CD4-positive, alpha-beta T cell treated with Interleukin-1 beta for 1 hour (primary cell): ENCODE data around the gene TBCE.

Source experiments
- DNase-seq, 2 donors: peaks; one replicate each; pipeline ENCODE4 v3.0.0-alpha.2; 2020 to 2022

TBCE gene

DNA sequence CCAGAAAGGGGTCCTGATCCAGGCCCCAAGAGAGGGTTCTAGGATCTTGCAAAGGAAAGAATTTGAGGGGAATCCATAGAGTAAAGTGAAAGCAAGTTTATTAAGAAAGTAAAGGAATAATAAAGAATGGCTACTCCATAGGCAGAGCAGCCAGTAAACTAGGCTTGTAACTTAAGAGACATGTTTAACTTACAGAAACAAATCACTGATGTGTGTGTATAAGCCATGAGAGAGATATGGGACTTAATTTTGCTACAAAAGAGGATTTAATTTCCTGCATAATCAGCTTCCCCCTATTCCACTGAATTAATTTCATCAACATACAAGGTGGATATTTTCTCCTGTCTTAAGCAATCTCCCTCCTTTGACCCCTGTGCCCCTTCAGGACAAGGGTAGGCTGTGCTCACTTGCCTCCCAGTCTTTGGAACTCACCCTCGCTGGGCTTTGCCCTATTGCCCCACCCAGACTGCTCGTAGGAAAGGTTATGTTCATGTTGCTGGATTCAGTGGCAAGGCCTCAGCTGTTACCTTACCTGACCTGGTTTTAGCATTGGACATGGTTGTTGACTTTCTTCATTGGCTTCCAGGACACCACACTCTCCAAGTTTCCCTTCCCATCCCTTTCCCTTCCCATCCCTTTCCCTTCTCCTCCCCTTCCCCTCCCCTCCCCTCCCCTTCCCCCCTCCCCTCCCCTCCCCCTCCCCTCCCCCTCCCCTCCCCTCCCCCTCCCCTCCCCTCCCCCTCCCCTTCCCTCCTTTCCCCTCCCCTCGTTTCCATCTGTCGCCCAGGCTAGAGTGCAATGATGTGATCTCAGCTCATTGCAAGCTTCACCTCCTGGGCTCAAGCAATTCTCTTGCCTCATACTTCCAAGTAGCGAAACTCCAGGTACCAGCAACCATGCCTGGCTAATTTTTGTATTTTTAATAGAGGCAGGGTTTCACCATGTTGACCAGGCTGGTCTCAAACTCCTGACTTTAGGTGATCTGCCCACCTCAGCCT lies 44.6 kb downstream of the TBCE start:
- DNase-seq = no peak

DNA sequence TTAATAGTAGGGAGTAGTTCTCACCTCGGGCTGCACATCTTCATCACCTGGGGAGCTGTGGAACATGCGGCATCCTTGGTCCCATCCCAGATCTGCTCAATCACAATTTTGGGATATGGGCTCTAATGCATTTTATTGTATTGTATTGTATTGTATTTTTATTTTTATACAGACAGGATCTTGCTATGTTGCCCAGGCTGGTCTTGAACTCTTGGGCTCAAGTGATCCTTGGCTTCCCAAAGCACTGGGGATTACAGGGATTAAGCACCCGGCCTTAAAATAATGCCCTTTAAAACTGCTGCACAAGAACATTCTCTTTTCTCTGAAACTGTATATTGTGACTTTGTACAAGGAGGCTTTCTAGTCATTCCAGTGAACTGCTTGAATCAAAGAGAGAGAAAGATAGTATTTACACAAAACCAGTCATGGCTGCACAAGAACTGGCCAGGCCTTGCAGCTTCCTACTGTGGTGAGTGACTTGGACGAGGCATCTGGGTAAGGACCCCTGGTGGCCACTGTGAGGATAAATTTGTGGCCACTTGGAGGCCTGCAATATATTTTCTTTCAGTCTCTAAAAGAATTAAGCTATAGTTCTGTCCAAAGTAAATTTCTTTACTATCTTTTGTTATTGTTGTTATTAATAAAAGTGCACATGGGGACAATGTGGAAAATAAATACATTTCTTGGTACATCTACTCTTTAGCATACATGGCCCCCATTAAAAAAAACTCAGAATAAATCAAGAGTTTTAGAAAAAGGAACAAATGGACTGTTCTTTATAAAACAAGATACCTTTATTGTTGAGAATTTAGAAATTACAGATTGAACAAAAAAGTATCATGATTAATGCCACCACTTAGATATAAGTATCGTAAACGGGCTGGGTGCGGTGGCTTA lies 48.0 kb downstream of the TBCE start:
- peak; percentile 67 to 72 for DNase-seq

DNA sequence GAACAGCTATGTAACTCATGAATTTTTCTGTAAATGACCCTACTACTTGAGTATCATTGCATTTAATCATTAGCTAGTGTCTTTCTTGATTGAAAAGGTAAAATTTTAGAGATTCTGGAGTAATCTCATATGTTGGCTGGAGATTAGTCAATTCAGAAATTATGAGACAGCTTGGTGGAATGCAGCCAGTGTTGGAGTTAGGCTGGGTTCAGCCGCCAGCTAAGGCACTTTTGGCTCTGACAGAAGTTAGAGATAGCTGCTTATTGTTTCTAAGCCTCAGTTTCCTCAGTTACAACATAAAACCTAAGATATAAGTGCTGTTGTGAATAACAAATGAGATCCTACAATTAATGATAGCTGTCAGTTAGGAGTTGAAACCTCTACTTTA lies 49.4 kb downstream of the TBCE start:
- DNase-seq = no peak

DNA sequence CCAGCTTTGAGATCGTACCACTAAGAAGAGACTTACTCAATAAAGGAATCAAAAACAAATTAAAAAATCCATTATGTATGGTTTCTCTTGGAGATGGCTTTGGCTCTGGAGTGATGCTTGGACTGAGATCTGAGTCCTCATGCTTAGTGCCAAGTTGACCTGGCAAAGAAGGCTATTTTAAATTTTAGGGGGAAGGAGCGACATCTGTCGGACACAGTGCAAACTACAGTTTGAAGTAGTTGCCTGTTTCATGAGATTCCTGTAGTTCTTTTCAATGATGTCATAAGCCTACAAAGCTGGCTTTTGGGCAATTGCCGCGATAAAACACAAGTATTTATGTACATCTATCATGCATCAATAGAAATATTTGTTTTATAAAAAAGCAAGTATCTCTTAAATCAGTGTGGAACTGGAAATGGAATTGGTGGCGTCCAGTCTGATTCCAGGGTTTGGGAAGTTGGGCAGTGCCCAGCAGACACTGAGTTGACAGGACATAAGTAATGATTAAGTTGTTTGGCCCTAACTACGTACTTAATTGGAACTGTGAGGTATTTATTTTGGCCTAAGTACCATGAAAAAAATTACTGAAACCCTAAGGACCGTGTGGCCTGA lies 50.0 kb downstream of the TBCE start:
- DNase-seq = peak; percentile 56 to 74

DNA sequence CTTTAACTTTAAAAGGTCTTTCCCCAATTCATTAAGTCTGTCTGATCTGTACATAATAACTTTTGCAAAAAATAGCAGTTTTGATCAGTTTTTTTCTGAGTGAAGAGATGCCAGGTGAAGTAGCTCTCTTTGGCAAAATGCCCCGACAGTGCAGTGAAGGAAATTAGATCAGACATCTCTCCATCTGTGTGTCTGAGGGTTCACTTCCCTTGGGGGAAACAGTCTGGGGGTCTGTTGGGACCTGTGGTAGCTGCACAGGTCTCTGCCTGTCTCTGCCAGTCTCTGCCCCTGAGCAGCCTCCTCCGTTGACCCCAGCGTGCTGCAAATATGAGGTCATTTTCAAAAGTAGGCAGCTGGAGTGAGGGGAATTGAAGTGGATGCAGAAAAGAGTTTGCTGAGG lies 54.5 kb downstream of the TBCE start:
- no peak for DNase-seq

DNA sequence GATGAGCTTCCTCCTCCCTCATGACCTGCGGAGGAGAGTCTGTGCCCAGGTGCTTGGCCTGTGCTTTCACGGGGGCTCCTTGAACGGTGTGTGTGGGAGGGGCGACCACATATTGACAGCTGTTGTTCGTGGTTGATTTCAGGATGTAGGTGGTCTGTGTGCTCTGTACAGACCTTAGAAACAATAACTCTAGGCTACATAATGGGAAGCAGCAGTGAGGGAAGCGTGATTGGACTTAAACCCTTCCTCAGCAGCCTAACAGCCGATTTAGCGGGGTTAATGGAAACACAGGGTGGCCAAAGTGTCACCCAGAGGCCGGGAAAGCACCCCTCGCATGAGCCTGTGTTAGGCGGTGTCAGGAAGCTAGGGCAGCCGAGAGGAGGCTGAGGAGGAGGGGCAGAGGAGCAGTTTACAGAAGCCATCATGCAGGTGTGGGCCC lies 56.0 kb downstream of the TBCE start:
- peak; percentile 7 to 9 for DNase-seq

DNA sequence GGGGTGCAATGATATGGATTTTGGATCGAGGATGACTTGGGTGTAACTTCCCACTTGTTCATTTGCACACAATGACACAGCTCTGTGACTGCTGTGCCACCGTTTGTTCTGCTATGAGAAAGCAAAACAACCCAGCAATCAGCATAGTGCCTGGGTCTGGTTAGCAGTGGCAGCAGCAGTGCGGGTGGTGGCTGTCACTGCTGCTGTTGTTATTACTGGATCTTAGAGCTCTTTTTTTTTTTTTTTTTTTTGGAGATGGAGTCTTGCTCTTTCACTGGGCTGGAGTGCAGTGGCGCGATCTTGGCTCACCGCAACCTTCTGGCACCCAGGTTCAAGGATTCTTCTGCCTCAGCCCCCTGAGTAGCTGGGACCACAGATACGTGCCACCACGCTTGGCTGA lies 56.9 kb downstream of the TBCE start:
- DNase-seq = no peak

DNA sequence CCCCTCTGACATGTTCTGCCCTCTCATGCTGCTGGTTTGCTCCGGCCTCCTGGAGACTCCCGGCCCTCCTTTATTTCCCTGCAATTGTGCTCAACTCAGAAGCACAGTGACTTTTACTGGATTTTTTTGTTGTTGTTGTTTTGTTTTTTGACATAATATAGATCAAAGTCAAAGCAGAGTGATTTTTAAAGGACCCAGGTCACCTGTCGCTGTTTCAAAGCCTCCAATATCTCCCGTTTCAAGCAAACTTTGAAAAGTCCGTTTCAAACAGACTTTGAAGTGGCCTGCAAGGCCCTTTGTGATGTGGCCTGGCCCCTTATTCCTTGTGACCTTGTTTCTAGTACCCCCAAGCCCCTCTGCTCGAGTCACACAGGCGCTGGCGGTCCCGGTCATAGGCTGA lies 58.1 kb downstream of the TBCE start:
- no peak for DNase-seq

DNA sequence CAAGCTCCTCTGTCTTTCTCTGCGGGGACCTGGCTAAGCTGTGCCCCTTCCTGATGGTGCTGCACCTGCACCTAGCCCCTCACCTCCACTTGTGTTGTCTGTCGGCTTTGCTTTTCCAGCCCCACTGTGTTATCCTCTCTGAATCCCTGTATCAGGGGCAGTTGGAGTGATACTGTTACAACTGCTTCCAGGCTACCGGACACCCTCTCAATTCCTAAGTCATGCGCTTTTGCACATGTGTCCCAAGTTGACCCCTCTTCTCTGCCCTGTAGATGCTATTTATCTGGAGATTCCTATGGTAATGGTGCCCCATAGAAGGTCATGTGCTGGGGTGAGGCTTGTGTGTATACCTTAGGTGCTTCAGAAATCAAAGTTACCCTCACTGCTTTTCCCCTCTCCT lies 58.9 kb downstream of the TBCE start:
- DNase-seq = no peak

DNA sequence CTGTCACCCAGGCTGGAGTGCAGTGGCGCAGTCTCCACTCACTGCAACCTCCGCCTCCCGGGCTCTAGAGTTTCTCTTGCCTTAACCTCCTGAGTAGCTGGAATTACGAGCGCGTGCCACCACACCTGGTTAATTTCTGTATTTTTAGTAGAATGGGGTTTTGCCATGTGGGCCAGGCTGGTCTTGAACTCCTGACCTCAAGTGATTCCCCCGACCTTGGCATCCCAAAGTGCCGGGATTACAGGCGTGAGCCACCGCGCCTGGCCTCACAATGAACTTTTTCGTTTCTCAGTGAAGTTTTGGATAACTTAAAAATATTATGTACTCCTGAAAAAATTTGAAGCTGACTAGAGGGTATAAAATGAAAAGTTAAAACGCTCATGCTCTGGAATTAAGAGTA lies 59.5 kb downstream of the TBCE start:
- no peak for DNase-seq

DNA sequence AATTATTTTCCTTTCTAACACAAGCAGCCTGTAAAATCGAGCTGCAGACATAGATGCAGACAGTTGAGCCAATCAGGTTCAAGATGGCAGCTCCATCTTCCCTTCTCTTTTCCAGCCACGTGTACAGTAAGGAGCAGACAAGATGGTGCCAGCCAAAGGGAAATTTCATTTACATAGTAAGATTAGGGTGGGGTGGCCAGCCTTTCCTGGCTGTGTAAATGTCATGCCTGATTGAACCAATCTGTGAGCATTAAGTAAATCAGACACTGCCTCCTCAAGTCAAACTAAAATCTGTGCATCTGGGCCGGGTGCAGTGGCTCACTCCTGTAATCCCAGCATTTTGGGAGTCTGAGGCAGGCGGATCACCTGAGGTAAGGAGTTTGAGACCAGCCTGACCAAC lies 60.2 kb downstream of the TBCE start:
- no peak for DNase-seq

DNA sequence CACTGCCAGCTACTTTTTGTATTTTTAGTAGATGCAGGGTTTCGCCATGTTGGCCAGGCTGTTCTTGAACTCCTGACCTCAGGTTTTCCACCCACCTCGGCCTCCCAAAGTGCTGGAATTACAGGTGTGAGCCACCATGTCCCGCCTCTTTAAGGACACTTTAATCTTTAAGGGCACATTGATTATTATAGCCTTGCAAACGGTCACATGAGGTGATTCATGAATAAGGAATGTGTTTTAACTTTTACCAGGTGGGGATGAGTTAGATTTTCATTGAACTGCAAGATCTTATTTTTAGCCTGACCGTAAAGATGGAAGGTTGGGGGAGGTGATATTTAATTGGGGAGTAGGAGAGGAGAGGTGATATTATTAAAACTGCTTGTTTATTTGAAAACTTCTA lies 61.9 kb downstream of the TBCE start:
- DNase-seq = no peak

DNA sequence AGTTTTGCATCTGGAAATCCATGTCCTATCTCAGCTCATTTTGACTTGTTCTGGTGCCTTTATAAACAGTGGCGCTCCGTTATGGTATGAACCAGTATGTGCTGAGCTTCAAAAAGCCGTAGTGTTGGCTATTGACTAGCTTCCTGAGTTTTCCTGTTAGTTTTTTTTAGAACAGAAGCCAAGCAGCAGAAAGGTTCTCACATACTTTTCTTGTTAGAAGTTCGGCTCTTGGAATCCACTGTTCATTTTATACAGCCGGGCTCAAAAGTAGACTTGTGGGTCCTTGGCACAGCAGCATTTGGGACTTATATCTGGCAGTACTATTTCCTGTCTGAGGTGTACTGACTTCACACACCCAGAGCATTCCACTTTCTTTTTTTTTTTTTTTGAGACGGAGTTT lies 63.8 kb downstream of the TBCE start:
- DNase-seq = no peak

DNA sequence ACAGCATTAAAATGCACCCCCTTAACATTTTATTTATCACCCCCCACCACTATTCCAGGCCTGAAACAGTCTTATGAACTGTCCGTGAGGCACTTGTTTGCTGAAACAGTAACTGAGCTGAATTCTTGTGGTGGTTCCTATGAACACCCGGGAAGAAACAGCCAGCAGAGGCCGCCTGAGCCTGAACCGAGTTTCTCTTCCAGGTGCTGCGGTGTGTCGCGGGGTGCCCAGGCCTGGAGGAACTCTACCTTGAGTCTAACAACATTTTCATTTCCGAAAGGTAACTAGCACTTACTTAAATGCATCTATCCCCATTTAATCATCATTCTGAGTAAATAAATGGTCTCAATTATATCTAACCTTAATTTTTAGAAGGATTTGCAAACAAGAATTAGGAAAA lies 66.8 kb downstream of the TBCE start:
- no peak for DNase-seq

DNA sequence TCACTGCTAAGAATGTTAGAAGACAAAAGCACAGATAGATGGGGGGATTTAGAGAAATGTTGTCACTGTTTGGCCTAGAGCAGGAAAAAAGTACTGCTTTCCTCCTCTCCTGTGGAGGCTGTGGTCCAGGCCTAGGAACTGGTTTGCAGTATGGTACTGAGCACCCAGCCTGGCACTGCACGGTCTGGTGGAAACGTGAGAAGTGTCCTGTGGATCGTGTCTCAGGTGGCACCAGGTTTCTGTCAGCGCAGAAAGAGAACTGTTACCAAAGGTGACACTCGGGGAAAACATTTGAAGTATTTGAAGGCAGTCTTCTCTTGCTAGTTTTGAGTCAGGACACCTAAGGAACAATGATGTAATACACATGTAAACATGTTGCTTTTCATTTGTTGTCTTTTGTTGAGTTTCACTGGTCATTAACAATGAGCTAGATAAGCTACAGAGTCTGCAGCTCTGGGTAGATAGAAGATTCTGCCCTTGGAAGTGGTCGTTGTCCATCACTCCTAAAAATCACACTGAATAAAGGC lies 74.0 kb downstream of the TBCE start:
- no peak for DNase-seq

DNA sequence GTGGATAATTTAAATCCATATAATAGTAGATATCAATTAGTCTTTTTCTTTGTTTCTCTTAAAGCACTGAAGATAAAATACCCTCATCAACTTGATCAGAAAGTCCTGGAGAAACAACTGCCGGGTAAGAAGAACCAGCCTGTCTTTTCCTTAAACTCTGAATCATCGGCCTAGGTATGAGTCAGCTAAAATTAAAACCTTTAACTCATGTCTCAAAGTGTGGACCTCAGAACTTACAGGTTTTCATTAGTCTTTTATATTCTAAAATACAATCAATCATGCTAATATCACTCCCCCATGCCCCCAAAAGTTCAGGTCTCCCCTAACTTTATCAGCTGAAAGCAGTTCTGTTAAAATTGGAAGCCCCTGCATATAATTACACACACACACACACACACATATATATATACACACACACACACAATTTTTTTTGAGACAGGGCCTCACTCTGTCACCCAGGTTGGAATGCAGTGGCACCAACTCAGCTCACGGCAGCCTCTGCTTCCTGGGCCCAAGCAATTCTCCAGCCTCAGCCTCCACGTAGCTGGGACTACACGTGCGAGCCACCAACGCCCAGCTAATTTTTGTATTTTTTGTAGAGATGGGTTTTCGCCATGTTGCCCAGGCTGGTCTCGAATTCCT lies 75.7 kb downstream of the TBCE start:
- no peak for DNase-seq

DNA sequence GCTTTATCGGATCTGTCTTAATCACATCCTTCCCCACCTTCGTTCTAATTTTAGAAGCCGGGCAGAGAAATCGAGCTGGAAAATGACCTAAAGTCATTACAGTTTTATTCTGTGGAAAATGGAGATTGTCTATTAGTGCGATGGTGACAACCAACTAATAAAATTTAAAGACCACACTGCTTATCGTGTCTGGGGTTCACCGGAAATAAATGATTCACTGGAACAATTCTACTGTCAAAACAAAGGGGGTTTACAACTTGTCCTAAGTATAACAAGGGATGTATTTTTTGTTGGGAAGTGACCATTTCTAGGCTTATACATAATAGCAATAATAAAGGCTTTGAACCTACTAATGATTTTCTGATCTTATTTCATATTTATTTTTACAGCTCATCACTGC lies 81.4 kb downstream of the TBCE start:
- no peak for DNase-seq

DNA sequence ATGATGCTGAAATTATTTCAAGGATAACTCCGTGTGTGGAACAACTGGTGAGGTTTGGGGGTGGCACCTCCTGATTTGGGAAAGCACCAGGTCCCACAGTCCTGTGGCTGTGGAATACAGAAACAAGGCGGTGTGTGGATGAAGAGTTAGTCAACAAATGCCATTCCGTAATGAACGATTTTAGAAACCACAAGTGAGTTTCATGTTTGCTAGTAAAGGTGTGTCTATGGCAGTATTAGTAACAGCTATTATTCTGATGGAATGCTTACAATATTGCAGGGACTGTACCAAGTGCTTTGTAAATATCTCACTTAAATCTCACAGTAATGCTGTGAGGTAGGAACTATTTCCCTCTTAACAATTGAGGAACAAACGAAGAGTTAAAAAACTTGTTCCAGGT lies 83.2 kb downstream of the TBCE start:
- no peak for DNase-seq

DNA sequence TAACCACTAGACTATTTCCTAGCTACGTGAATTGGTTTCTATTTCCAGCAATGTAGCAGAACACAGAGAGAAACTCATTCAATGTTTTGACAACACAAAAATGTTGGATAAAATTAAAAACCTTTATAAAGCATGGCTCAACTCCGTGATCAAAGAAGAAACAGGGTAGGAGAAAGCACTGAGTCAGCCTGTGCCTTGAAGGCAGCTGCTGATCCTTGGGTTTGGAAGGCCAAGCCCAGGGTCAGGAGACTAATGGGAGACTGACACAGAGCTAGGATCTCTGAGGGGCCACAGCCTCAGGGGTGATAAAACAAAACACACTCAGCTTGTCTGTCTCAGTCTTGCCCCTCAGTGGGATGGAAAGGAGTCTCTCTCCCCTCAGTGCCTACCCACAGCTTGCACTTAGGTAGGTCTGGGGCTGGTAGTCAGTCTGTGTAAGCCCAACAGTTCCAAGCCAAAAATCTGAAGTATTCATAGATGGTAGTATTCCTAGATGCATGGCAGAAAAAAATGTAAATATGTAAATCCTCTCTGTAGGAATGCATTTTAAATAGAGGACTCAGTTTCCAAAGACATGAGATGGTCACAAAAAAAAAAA lies 83.8 kb downstream of the TBCE start:
- no peak for DNase-seq

DNA sequence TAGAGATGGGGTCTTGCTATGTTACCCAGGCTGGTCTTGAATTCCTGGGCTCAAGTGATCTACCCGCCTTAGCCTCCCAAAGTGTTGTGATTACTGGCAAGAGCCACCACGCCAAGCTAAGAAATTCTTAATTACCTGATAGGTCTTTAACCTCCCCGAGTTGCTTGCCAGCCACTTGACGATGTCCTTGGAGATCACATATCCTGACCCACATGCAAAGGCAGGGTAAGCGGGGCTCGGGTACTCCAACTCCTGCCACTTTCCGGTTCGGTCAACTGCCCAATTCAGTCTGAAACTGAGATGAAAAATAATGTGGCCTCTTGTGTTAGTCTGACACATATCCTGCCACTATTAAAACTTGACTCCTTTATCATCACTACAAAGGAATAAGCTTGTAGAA lies 86.8 kb downstream of the TBCE start:
- no peak for DNase-seq

DNA sequence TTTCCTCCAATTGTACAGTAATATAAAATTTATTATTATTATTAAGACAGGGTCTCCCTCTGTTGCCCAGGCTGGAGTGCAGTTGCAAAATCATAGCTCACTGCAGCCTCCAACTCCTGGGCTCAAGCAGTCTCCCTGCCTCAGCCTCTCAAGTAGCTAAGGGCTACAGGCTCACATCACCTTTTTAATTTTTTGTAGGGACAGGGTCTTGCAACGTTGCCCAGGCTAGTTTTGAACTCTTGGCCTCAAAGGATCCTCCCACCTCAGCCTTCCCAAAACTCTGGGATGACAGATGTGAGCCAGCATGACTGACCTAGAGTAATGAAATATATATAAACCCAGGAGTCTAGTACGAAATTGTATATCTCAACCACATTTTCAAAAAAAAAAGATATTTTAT lies 87.9 kb downstream of the TBCE start:
- no peak for DNase-seq

DNA sequence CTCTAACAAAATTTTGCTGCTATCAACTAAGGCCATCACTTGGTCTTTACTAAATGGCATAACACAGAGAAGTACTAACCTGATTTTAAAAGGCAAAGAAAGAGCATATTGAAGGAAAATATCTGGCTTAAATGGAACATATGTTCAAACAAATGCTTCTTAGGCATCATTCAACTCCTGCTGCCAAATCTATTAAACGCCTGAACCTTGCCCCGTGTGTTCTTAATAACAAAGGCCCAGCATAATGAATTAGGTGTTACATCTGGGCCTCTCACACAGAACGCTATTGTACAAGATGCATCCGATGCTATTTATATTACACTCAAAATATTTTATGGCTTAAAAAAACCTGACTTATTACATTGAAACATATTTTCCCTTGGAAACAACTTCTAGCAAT lies 88.6 kb downstream of the TBCE start:
- DNase-seq = no peak
